Left hindlimb (tissue), 1 donor: Measurements from ENCODE around the gene MMRN1.

ENCODE experiments used
- DNase-seq: peaks from one replicate; pipeline ENCODE4 v3.0.0-alpha.2; 2018

Gene MMRN1

GRCh38 chr4:89909889-89910288 is 15.2 kb downstream of the MMRN1 start:
- DNase-seq, result no peak

- no peak for DNase-seq
Observed at GRCh38 chr4:89913623-89914022, 19.0 kb downstream of the MMRN1 start.

GRCh38 chr4:89914609-89915550 is 20.2 kb downstream of the MMRN1 start:
- DNase-seq, result no peak

DNA sequence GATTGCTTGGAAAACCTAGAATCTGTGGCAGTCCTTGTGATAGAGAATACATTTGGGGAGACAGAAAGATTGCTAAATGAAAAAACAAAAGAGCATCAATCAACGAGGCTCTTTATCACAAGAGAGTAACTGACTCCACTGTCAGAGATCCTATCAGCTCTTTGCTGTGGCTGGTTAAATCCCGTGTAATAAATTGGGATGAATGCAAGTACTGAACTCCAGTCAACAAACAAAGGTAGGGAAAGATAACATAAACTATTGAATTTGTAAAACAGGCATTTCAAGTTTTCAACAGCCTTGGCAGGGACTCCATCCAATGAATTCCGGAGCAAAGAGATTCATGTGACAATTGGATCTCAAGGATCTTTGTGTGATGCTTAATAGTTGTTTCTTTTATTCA is 21.3 kb downstream of the MMRN1 start:
- no peak for DNase-seq

GRCh38 chr4:89922848-89923416 is 28.3 kb downstream of the MMRN1 start:
- DNase-seq, result no peak

DNA sequence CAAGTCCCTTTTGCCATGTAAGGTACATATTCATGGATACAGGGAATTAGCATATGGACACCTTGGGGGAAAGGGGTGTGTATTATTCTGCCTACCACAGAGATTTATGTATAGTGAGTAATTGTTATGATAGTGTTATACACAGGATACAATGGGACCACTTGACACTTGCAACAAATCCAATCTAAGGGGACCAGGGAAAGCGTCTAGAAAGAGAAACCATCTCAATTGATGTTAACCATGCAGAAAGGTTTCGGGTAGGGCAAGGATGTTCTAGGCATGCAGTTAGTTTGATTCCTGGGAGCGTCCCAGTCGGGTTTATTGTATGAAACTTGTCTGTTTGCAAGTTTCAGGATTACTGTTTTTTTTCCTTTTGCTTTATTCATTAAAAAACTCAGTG is 34.2 kb downstream of the MMRN1 start:
- no peak for DNase-seq

GRCh38 chr4:89929425-89930159 is 34.9 kb downstream of the MMRN1 start:
- DNase-seq, result no peak

DNA sequence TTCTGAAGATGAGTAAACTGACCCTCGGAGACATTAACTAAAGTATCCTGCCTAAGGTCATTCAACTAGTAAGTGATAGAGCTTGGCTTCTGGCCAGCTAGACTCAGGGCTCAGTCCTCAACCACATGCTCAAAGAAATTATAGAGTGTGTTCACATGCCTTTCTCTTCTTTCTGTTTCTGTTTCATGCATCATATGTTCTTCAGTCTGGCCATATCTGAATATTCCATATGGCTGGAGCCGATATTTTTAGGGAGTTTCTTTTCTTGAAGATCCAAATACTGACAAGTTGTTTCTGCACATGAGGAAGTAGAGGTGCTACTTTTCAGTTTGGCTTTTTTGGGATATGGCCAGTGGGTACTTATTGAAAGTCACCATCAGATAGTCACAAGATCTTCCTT is 44.9 kb downstream of the MMRN1 start:
- DNase-seq, result no peak

- DNase-seq, result no peak
Observed at GRCh38 chr4:89939994-89940393, 45.3 kb downstream of the MMRN1 start.

DNA sequence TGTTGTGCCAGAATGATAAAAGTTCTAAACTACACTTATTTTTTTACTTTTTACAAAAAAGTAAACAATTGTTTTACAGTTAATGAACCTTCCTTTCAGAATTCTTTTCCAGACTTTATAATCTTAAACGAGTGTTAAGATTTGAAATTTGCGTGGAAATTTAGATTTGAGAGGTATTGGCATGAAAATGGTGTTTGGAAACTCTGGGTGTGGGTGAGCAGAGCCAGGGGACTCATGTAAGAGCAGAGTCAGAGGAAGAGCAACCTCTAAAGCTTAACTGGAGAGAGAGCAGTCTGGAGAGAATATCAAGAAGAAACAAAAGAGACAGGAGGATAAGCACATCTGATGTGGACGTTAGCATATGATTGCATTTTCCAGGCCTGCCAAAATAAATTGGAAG is 48.2 kb downstream of the MMRN1 start:
- no peak for DNase-seq

GRCh38 chr4:89949782-89950387 is 55.2 kb downstream of the MMRN1 start:
- no peak for DNase-seq

DNA sequence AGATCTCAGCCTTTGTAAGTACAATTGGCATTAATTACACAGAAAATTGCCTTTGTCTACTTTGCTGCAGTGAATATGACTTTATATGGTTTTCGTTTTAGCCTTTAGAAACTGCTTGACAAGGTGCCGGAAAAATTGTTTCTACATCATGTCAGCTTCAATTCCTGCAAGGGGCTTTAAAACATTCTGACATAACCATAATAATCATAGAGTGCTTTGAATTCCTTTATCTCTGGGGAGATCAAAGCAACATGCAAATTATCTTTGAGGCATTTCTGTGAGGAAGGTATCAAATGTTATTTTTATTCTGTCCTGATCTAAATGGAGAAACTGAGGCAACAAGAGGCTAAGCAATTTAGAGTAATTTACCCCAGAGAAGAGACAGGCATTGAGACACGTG is 57.8 kb downstream of the MMRN1 start:
- no peak for DNase-seq

DNA sequence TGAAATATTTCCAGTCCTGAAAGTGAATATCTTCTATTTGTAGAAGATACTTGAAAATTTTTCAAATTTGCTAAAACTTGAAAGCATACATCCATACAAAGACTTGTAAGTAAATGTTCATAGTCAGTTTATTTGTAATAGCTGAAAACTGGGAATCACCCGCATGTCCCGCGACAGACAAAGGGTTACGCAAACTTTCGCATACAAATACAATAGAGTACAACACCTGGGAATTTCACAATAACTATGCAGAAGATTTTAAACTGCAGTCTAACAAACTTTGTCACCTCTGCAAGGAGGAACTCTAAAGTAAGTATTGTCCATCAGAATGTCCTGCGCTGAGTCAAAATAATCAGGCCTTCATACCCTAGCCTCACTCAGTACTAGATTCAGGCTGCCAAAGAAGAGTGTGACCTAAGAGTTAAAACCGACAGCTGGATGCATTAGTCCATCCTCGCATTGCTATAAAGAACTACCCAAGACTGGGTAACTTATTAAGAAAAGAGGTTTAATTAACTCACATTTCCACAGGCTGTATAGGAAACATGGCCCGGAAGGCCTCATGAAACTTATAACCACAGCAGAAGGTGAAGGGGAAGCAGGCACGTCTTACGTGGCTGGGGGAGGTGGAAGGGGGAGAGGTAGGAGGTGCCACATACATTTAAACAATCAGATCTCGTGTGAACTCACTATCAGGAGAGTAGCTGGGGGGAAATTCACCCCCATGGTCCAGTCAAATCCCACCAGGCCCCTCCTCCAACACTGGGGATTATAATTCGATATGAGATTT is 60.4 kb downstream of the MMRN1 start:
- no peak for DNase-seq

DNA sequence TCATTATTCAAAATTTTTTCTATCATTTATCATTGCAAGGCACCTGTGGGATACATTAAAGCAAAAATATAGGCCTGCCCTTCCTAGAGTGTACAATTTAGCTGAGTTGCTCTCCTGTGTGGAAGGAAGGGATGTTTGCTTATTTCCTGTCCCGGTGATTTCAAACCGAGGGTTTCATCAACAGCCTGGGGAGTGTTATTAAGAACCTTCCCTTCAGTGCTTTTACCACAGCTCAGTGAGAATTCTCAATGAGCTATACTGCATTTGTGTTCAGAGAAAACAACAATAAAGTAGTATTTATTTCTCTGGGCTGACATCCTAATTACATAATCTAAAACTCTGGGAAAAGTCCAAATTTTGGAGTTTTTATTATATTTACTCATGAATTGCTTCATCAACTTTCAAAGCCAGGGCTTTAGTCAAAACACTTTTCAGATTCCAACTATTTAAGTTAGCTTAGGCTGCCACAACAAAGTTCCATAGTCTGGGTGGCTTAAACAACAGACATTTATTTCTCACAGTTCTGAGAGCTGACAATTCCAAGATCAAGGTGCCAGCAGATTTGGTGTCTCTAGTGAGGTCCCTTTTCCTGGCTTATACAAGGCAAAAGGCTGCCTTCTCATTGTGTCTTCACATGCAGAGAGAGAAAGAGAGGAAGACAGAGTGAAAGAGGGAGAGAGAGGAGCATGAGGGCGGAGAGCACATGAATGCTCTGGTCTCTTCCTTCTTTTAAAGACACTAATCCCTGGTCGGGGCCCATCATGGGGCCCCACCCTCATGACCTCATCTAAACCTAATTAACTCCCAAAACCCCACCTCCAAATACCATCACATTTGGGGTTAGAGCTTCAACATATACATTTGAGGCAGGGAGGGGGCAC is 62.6 kb downstream of the MMRN1 start:
- DNase-seq, result no peak

DNA sequence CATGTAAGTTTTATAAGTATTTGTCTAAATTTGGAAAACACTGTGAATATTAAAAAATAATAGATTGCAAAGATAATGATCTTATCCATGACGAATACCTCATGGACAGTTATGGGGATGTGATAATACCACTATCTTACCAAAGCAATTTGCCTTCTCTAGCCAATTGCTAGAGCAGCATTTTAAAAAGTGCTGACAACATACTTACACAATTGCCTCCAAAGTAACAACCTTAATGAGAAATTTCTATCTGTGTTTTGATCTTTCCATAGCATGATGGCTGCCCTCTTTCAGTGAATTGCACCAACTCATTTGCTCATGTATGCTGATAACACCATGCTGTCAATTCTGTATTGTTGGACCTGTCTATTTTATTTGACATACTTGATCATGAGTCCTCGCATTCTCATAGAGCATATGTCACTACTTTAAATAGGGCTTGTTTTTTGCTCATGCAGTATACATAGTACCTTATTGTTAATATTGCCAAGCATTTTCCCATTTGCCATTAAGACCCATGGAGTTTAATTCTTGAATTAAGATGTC is 87.2 kb downstream of the MMRN1 start:
- DNase-seq, result no peak

DNA sequence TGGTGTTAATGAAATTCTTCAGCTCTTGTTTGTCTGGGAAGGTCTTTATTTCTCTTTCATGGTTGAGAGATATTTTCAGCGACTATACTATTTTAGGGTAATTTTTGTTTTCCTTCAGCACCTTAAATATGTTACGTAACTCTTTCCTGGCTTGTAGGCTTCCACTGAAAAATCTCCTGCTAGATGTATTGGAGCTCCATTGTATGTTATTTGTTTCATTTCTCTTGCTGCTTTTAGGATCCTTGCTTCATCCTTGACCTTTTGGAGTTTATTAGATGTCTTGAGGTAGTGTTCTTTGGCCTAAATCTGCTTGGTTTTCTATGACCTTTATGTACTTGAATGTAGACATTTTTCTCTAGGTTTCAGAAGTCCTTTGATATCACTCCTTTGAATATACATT is 93.6 kb downstream of the MMRN1 start:
- no peak for DNase-seq

DNA sequence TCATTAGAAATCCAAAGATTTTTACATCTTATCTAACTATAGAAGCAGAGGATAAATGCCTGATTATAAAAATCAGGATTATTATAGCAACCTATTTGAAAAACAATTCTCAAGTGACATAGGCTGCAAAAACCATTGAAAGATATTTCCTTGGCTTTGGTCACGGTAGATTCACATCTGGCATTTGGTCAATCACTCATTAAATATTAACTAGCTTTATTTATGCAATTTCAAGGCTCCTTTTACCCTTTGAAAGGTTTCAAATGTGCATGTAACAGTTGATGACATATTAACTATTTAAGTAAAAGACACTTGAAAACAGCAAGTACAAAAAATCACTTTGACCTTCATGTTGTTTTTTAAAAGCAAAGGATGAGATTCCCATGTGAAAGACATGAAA is 98.1 kb downstream of the MMRN1 start:
- DNase-seq, result no peak

DNA sequence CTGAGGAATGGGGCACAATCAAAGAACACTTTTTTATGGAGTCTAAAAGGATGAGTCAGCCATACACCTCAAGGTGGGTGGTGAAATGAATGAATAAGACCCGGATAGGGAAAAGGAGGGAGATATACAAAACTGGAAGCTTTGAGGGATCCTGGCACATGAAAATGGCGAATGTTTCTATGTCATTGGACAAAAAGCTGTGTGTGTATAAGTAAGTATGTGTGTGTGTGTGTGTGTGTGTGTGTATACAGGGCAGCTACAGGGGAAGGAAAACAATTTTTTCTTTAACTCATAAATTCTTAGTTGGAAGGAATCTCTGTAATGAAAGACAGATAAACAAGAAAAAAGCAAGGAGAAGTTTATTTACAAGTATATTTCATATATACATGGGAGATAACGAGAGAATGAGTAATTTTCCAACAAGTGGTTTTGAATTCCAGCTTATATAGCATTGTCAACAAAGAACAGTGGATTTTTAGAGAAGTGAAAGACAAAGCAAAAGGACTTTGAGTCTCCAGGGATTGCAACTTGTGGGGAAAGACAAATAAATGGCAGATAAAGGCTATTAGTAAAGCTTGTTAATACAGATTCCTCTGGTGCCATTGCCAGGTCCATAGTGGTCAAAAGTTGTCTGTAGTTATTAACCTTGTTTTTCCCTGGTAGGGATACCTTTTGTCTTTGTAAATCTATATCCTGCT is 99.7 kb downstream of the MMRN1 start:
- DNase-seq, result no peak

GRCh38 chr4:89995006-89995405 is 100.4 kb downstream of the MMRN1 start:
- no peak for DNase-seq

DNA sequence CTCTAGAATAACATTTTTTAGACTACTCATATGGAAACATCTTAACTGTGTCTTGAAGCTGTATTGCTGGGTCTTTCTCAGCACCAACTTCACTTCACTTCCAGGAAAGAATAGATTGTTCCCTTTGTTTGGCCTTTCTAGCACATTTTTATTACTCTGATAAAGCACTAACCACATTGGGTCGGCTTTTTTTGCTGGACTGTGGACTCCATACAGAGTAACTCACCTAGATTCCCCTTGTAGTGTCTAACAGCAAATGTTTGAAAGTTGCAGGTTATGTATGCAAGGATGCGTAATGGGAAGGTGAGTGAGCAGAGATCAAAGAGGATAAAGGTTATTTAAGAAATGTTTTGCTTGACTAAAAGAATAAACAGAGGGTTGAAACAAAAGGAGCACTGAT is 101.2 kb downstream of the MMRN1 start:
- DNase-seq, result no peak
